GM08714 (cell line): ENCODE data around the gene NRDE2.

Experiments used
- H3K4me3 ChIP-seq: fragments of 200-500 bp; sonication (Bioruptor generic); 2 replicates; pipeline ENCODE4 v1.5.1; 2014; ENCODE audit warnings: mild to moderate bottlenecking, low read length, inconsistent platforms
- ZNF274 ChIP-seq: IDR thresholded peaks from 2 replicates; pipeline ENCODE4 v1.6.1; 2012; ENCODE audit warnings: mild to moderate bottlenecking, low read depth, low read length

Gene NRDE2

GRCh38 chr14:90331497-90332270, at the start of gene NRDE2:
Gene NRDE2, minus strand, starts transcription at chr14:90331941. Its CDS starts 37 bp downstream, at chr14:90331904.
- TF ChIP-seq ZNF274 = no peak
- H3K4me3 ChIP-seq = peak within 1 kb of the TSS; percentile 75

DNA sequence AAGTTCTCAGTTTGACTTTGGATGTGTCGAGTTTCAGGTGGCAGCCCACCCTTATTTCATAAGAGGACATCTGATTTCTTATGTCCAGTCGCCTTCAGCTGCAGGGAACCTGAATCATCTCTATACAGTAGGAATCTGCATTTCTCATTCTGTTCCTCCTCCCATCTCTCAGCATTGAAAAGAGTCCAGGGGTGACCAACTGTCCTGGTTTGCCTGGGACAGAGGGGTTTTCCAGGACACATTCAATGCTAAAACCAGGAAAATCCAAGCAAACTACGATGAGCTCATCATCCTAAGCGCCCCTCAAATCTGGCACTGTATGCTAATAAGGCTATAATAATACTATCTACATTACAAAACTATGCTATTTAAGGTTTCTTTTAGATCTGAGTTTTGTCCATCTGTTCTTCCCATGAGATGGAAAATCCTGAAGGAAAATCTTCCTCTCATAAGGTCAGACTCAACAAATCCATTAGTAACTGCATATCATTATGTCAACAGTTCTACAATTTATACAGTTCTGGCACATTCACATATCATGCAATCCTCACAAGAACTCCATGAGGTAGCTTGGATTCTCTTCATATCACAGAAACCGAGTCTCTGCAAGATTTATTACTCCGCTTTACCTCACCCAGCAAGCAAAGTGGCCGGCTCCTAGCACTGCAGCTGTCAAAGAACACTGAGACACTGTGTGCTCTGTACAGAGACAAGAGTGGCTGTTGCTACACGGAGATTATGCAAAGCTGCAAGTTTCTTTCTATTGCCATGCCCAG, 49.5 kb upstream of the NRDE2 start:
- H3K4me3 ChIP-seq = no peak overlapping the region

DNA sequence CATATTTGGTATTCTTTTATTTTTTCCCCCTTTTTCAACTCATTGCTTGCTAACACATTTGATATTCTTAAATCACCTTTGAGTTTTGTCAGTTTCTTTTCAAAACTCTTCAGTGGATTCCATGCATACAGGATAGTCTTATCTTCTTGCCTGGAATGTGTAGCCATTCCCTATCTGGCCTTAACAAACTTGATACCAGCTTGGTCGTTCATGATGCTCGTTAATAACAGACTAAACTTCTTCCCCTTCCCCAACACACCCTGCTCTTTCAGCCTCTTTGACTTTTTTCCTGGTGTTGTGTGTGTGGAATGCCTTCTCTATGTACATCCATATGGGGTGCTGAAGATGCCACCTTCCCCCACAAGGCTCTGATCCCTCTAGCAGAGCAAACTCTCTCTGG, 47.4 kb upstream of the NRDE2 start:
- no peak for TF ChIP-seq ZNF274
- H3K4me3 ChIP-seq = no peak overlapping the region

More for the DNA sequence above, 49.5 kb upstream of the NRDE2 start:
- TF ChIP-seq ZNF274 = no peak

DNA sequence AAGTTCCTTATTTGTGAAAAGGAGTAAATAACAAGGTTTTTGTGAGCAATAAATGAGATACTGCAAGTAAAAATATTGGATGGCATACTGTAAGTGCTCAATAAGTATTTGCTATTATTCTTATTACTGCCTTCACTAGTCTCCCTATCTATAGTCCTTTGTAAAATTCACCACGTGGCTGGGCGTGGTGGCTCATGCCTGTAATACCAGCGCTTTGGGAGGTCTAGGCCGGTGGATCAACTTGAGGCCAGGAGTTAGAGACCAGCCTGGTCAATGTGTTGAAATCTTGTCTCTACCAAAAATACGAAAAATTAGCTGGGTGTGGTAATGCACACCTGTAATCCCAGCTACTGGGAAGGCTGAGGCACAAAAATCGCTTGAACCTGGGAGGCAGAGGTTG, 46.5 kb upstream of the NRDE2 start:
- no peak overlapping the region for H3K4me3 ChIP-seq
- no peak for TF ChIP-seq ZNF274

DNA sequence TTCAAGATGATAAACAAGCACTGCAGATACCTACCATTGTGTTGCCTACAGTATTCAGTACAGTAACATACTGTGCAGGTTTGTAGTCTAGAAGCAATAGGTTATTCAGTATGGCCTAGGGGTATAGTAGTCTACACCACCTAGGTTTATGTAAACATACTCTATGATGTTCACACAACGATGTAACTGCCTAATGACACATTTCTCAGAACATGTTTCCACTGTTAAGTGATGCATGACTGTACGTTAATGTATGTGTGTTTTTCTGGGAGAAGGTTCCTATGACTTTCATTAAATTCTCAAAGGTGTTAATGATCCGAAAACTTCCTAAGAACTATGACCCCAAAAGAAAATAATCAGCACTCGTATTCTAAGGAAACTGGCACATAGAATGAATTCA, 44.2 kb upstream of the NRDE2 start:
- TF ChIP-seq ZNF274 = no peak
- H3K4me3 ChIP-seq = no peak overlapping the region

DNA sequence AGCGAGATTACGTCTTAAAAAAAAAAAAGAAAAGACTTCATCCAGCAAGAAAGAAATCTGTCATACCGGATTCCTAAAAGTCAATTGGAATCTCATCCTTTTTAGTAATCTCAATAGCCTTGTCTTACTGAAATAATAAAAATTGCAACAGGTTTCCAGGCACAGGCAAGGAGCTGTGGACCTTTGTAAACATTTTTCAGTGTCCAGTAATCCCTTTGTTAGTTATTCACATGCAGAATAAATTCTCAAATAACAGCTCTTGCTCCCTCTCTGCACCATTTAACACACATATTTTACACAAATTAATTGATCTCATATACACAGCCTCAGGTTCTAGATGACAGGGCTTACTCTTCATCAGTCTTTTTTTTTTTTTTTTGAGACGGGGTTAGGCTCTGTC, 43.1 kb upstream of the NRDE2 start:
- no peak overlapping the region for H3K4me3 ChIP-seq
- TF ChIP-seq ZNF274 = no peak

DNA sequence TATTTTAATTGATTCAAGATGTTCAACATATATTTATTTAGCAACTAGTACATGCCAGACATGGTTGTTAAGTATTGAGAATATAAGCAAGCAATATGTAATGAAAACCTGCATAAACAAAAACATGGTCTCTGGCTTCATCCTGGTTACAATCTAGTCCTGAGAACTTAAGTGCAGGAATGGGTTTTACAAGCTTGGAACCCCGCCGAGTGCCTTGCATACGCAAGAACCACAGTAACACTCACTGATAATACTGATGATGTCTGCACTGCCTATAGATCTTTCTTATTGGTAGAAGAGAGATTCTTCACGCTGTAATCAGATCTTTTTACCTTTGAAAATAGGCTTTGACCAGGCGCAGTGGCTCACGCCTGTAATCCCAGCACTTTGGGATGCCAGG, 42.1 kb upstream of the NRDE2 start:
- H3K4me3 ChIP-seq = no peak overlapping the region
- no peak for TF ChIP-seq ZNF274

DNA sequence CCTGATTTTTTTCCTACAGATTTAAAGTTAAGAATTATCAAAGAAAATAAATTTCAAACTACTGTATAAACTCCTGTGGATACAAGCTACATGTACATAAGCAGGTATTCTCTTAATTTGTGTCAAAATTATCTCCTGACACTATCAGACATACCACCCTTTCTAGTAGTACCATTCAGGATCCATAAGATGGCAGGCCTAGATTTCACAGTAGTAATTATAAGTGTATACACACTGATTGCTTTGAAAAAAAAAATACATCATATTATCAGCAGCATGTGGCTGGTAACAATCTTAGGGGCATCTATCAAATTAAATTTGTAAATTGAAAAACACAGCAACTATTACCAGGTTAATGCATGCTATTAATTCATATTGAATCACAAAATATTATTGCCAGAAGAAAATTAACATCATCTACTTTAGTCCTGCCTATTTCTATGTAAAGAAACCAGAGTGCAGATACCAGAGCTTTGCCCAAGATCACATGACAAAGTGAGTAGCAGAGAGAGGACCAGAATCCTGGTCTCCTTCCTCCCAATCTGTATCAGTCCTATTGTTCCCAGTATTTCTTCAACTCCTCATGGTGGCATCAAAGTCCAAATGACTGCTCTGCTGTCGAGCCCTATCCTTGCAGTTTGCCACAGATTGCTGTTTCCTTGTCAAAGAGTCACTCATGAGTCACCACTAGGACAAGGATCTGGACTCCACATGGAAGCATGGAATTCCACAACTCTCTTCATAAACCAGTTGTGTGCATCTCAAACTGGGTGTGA, 37.4 kb upstream of the NRDE2 start:
- TF ChIP-seq ZNF274 = no peak
- H3K4me3 ChIP-seq = no peak overlapping the region

- no peak overlapping the region for H3K4me3 ChIP-seq
- TF ChIP-seq ZNF274 = no peak
These were observed 30.8 kb upstream of the NRDE2 start for GRCh38 chr14:90362558-90362896.

- no peak for TF ChIP-seq ZNF274
- H3K4me3 ChIP-seq = no peak overlapping the region
These were observed 30.3 kb upstream of the NRDE2 start for GRCh38 chr14:90361865-90362557.

- no peak for TF ChIP-seq ZNF274
- no peak overlapping the region for H3K4me3 ChIP-seq
These were observed 26.6 kb upstream of the NRDE2 start for GRCh38 chr14:90358359-90358758.

- H3K4me3 ChIP-seq = no peak overlapping the region
- no peak for TF ChIP-seq ZNF274
These were observed 25.2 kb upstream of the NRDE2 start for GRCh38 chr14:90356925-90357324.

DNA sequence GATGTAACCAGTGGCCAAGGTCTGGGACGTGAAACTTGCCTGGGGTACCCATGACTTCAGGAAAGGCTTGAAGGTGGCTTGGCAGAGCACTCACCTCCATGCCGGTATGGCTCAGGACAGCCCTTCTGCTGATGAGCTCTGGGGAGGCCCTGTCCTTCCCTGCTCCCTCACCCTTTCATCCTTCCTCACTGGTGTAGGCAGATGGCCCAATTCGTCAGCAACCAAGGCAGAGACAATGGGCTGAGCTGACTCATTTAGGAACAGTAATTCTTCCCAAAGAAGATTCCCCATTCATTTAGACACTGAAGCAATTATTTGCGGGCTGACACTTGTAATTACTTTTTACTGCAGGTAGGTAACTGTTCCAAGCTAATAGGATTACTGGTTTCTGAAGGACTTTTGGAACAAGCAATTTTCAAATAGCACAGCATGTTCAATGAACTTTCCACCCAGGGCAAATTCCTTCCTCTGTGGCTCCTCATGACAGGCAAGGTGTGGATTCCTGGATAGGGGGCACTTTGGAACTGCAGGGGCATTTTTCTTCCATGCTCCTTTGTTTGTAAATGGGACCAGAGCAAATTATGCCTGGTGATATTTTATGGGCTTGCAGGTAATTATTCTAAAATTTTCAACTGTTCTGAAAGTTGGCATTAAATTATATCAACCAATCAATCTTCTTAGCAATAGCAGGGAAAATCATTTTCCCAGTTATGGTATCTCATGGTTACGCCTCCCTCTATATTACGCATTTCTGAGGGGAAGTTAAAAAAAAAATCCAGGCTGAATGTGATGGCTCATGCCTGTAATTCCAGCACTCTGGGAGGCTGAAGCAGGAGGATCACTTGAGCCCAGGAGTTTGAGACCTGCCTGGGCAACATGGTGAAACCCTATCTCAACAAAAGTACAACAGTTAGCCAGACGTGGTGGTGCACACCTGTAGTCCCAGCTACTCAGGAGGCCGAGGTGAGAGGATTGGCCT, 24.1 kb upstream of the NRDE2 start:
- TF ChIP-seq ZNF274 = no peak
- no peak overlapping the region for H3K4me3 ChIP-seq
